Activated CD4-positive, alpha-beta T cell treated with anti-CD3 and anti-CD28 coated beads, Interleukin-2, amount 10 ng/mL, durations not matched to agents 24 days and 14 days (primary cell): ENCODE data around the gene USHBP1. TPM values are rescaled to one million over a fixed set of nuclear protein-coding genes. Genes with fewer than 3 reads are reported as not detected.
"Not testable (repeated sequence)": the region's sequence is repeated elsewhere in the genome, so short reads cannot be mapped to it uniquely, and the experiment has no call there.

Experiments
- DNase-seq: peaks from one replicate; pipeline ENCODE4 v3.0.0; 2022
- H3K27ac Mint-ChIP-seq: one replicate; pipeline ENCODE4 v1.8.0; 2022; ENCODE audit warnings: mild to moderate bottlenecking, mixed read lengths
- H3K27me3 Mint-ChIP-seq: one replicate; pipeline ENCODE4 v1.8.0; 2022; ENCODE audit warnings: mixed read lengths
- H3K36me3 Mint-ChIP-seq: one replicate; pipeline ENCODE4 v1.8.0; 2022; ENCODE audit warnings: low read depth, mild to moderate bottlenecking, mixed read lengths
- H3K4me1 Mint-ChIP-seq: one replicate; pipeline ENCODE4 v1.8.0; 2021; ENCODE audit warnings: mixed read lengths
- H3K4me3 Mint-ChIP-seq: one replicate; pipeline ENCODE4 v1.8.0; 2022; ENCODE audit warnings: mild to moderate bottlenecking, moderate library complexity, mixed read lengths
- H3K9me3 Mint-ChIP-seq: one replicate; pipeline ENCODE4 v1.8.0; 2021; ENCODE audit warnings: mixed read lengths
- intact Hi-C: fragments of 100-400 bp; cut with micrococcal nuclease; formaldehyde crosslinking; loops from one replicate; pipeline ENCODE4 v1.15.1; 2023
- total RNA-seq: library from RNA; stranded (reverse); gene quantifications from 2 replicates; pipeline ENCODE4 v1.2.3, GENCODE V29; 2022

The USHBP1 gene
- total RNA-seq, 1 donor from 2014 or later: 0.30 TPM

GRCh38 chr19:17303940-17304267 lies 39.4 kb upstream of the USHBP1 start:
- intact Hi-C loops: no loop called here
- no peaks in the 10 kb centered on the region for H3K9me3 Mint-ChIP-seq

DNA sequence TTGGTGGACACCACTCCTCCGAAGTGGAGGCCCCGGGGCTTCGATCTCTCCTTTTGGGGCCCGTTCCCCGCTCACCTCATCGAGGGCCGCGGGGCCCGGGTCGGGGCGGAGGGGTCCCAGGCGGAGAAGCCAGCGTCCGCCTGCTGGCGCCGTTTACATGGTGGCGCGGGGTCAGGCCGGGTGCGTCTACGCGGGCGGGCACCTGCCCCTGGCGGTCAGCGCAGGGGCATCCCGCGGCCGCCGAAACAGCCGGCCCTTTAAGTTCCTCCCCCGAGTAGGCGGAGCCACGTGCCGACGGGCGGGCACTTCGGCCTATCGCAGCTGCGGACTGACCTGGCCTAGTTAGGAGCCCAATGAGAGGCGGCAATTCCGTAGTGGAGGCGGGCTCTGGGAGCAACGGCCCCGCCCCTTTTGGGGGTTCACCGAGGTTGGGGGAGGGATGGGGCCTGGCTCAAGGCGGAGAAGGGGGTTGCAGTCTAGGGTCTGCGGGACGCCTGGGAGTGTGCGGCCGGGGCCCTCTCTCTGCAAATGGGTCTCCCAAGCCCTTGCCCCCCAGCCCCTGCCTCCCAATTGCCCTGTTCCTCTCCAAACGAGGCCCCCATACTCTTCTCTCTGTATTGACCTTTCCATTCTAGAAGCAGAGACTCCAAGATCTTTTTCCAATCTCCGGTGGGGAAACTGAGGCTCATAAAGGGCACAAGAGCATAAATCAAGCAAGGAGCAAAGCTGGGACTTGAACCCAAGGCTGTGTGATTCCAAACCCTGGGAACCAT lies 38.8 kb upstream of the USHBP1 start, which contains the start of gene ABHD8:
Gene ABHD8 (minus strand): TSS at position 259 of the 773 bp plus-strand sequence. CDS start 1,809 bp downstream, outside the sequence.
- DNase-seq: peak; percentile 99
- Mint-ChIP-seq H3K9me3 (no peaks in the 10 kb centered on the region), H3K27me3 (no peaks in the 10 kb centered on the region), H3K27ac (peak within 1 kb of the TSS; percentile 62), H3K4me3 (peak within 1 kb of the TSS; percentile 76), H3K4me1 (peaks cover 30% of the 10 kb centered on the region), H3K36me3 (peaks cover 19% of the 10 kb centered on the region)
- intact Hi-C loops: no loop called here

More at GRCh38 chr19:17303940-17304267, 39.4 kb upstream of the USHBP1 start:
- DNase-seq: peak; percentile 57
- peaks cover 30% of the 10 kb centered on the region for H3K4me1 Mint-ChIP-seq
- H3K36me3 Mint-ChIP-seq: peaks cover 17% of the 10 kb centered on the region
- peak overlapping the region; percentile 76 for H3K4me3 Mint-ChIP-seq
- no peaks in the 10 kb centered on the region for H3K27me3 Mint-ChIP-seq
- no peak overlapping the region for H3K27ac Mint-ChIP-seq

- peaks cover 19% of the 10 kb centered on the region for H3K36me3 Mint-ChIP-seq
These were observed 38.0 kb upstream of the USHBP1 start for GRCh38 chr19:17302391-17303166.

GRCh38 chr19:17300992-17301619 lies 36.6 kb upstream of the USHBP1 start:
- Mint-ChIP-seq H3K36me3 (peaks cover 18% of the 10 kb centered on the region), H3K27ac (no peak overlapping the region), H3K4me3 (no peak overlapping the region), H3K9me3 (no peaks in the 10 kb centered on the region), H3K4me1 (peaks cover 24% of the 10 kb centered on the region), H3K27me3 (no peaks in the 10 kb centered on the region)
- no peak for DNase-seq
- intact Hi-C loops: no loop called here

More at GRCh38 chr19:17302391-17303166, 38.0 kb upstream of the USHBP1 start:
- Mint-ChIP-seq H3K9me3 (no peaks in the 10 kb centered on the region), H3K4me3 (peak overlapping the region; percentile 76), H3K4me1 (peaks cover 26% of the 10 kb centered on the region), H3K27me3 (no peaks in the 10 kb centered on the region), H3K27ac (peak overlapping the region; percentile 20)
- intact Hi-C loops: no loop called here
- peak; percentile 66 for DNase-seq

DNA sequence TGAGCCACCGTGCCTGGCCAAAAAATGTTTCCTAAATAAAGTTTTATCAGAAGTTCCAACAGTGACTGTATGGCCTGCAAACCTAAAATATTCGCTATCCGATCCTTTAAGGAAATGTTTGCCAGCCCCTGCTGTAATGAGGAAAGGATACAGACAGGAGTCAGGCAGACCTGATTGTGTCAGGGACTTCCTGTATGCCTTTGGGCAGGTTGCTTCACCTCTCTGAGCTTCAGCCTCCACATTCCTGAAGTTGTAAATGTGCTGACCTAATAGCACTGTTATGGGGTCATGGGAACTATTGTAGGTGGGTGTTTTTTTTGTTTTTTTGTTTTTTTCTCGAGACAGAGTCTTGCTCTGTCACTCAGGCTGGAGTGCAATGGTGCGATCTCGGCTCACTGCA lies 32.4 kb upstream of the USHBP1 start:
- DNase-seq: no peak
- Mint-ChIP-seq H3K27ac (no peak overlapping the region), H3K4me1 (peaks cover 5% of the 10 kb centered on the region), H3K27me3 (no peaks in the 10 kb centered on the region), H3K9me3 (no peaks in the 10 kb centered on the region), H3K36me3 (peaks cover 17% of the 10 kb centered on the region), H3K4me3 (no peak overlapping the region)
- intact Hi-C loops: no loop called here

DNA sequence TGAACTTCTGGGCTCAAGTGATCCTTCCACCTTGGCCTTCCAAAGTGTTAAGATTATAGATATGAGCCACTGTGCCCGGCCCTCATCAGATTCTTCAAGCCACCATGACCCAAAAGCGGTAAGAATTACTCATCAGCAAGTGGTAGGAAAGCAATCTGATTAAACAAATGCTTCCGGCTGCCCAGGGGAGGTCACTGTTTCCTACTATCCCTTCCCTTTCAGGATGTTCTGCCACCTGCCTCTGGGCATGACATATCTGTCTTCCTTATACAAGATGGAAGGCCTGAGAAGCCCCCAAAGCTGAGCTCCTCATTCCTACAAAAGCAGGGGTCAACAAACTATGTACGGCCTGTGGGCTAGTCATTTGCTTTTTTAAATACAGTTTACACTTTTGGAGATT lies 31.7 kb upstream of the USHBP1 start:
- H3K9me3 Mint-ChIP-seq: no peaks in the 10 kb centered on the region
- peaks cover 3% of the 10 kb centered on the region for H3K4me1 Mint-ChIP-seq
- DNase-seq: no peak
- H3K4me3 Mint-ChIP-seq: no peak overlapping the region
- intact Hi-C loops: no loop called here
- H3K27me3 Mint-ChIP-seq: no peaks in the 10 kb centered on the region
- H3K27ac Mint-ChIP-seq: no peak overlapping the region
- peaks cover 16% of the 10 kb centered on the region for H3K36me3 Mint-ChIP-seq

DNA sequence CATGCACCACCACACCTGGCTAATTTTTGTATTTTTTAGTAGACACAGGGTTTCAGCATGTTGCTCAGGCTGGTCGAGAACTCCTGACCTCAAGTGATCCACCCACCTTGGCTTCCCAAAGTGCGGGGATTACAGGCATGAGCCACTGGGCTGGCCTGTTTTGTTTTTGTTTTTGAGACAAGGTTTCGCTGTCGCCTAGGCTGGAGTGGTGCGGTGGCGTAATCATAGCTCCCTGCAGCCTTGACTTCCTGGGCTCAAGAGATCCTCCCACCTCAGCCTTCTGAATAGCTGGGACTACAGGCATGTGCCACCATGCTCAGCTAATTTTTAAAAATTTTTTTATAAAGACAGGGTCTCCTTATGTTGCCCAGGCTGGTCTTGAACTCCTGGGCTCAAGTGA lies 31.0 kb upstream of the USHBP1 start:
- intact Hi-C loops, H3K9me3 Mint-ChIP-seq, DNase-seq, H3K4me3 Mint-ChIP-seq, H3K4me1 Mint-ChIP-seq, H3K27me3 Mint-ChIP-seq, H3K27ac Mint-ChIP-seq: not testable (repeated sequence)
- H3K36me3 Mint-ChIP-seq: peaks cover 14% of the 10 kb centered on the region

- DNase-seq: peak; percentile 88
- Mint-ChIP-seq H3K9me3 (no peaks in the 10 kb centered on the region), H3K27ac (no peak overlapping the region), H3K27me3 (peaks cover 7% of the 10 kb centered on the region), H3K36me3 (peaks cover 10% of the 10 kb centered on the region), H3K4me3 (no peak overlapping the region), H3K4me1 (peaks cover 3% of the 10 kb centered on the region)
- intact Hi-C loops: no loop called here
These were observed 29.7 kb upstream of the USHBP1 start for GRCh38 chr19:17294051-17294891.

DNA sequence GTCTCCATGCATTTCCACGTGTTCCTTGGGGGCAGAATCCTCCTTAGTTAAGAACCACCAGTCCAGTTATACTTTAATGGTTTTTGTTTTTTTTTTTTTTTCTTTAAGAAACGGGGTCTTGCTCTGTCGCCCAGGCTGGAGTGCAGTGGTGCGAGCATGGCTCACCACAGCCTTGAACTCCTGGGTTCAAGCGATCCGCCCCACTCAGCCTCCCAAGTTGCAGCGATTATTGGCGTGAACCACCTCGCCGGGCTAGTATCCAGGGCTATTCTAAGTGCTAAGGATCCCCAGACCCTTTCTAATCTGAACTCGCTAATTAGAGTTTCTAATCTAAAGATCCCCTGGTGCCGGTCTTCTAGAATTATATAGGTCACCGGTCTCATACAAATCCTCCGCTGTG lies 29.1 kb upstream of the USHBP1 start:
- no peaks in the 10 kb centered on the region for H3K9me3 Mint-ChIP-seq
- DNase-seq: no peak
- H3K27me3 Mint-ChIP-seq: peaks cover 7% of the 10 kb centered on the region
- H3K27ac Mint-ChIP-seq: no peak overlapping the region
- peaks cover 8% of the 10 kb centered on the region for H3K36me3 Mint-ChIP-seq
- H3K4me3 Mint-ChIP-seq: no peak overlapping the region
- peaks cover 3% of the 10 kb centered on the region for H3K4me1 Mint-ChIP-seq
- intact Hi-C loops: no loop called here

GRCh38 chr19:17292301-17293074 lies 27.9 kb upstream of the USHBP1 start:
- H3K27me3 Mint-ChIP-seq: peaks cover 7% of the 10 kb centered on the region
- peak overlapping the region; percentile 92 for H3K4me3 Mint-ChIP-seq
- peak overlapping the region; percentile 89 for H3K27ac Mint-ChIP-seq
- DNase-seq: peak; percentile 95
- no peaks in the 10 kb centered on the region for H3K9me3 Mint-ChIP-seq
- intact Hi-C loops: loop anchor here (1.0 kb wide), 4 partner anchors 13 to 113 kb away; partner anchors contain the start of genes ANO8, BST2 and MRPL34
- peaks cover 3% of the 10 kb centered on the region for H3K4me1 Mint-ChIP-seq
- H3K36me3 Mint-ChIP-seq: peaks cover 3% of the 10 kb centered on the region

GRCh38 chr19:17289489-17289888 lies 24.9 kb upstream of the USHBP1 start:
- Mint-ChIP-seq H3K27me3 (peaks cover 7% of the 10 kb centered on the region), H3K9me3 (no peaks in the 10 kb centered on the region), H3K27ac (no peak overlapping the region), H3K4me1 (no peaks in the 10 kb centered on the region), H3K36me3 (peaks cover 2% of the 10 kb centered on the region), H3K4me3 (no peak overlapping the region)
- intact Hi-C loops: loop anchor here (10.0 kb wide), 1 partner anchor 55 kb away; no protein-coding TSS in a partner anchor
- DNase-seq: peak; percentile 83

DNA sequence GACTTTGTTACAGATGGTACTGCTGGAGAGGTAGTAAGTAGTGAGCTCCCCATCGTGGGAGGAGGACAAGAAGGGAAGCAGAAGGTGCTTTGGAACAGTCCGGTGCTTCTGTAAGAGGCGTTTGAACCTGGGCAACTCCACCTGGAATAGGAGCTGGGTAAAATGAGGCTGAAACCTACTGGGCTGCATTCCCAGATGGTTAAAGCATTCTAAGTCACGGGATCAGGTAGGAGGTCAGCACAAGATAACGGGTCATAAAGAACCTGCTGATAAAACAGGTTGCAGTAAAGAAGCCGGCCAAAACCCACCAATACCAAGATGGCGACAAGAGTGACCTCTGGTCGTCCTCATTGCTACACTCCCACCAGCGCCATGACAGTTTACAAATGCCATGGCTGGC lies 22.2 kb upstream of the USHBP1 start:
- H3K4me3 Mint-ChIP-seq: no peak overlapping the region
- H3K36me3 Mint-ChIP-seq: peaks cover 9% of the 10 kb centered on the region
- no peak overlapping the region for H3K27ac Mint-ChIP-seq
- DNase-seq: no peak
- peaks cover 9% of the 10 kb centered on the region for H3K27me3 Mint-ChIP-seq
- intact Hi-C loops: loop anchor here (10.0 kb wide), 1 partner anchor 52 kb away; no protein-coding TSS in a partner anchor
- H3K9me3 Mint-ChIP-seq: no peaks in the 10 kb centered on the region
- H3K4me1 Mint-ChIP-seq: peaks cover 5% of the 10 kb centered on the region
